ENCODE measurements around the gene S100A12.

S100A12 gene

DNA sequence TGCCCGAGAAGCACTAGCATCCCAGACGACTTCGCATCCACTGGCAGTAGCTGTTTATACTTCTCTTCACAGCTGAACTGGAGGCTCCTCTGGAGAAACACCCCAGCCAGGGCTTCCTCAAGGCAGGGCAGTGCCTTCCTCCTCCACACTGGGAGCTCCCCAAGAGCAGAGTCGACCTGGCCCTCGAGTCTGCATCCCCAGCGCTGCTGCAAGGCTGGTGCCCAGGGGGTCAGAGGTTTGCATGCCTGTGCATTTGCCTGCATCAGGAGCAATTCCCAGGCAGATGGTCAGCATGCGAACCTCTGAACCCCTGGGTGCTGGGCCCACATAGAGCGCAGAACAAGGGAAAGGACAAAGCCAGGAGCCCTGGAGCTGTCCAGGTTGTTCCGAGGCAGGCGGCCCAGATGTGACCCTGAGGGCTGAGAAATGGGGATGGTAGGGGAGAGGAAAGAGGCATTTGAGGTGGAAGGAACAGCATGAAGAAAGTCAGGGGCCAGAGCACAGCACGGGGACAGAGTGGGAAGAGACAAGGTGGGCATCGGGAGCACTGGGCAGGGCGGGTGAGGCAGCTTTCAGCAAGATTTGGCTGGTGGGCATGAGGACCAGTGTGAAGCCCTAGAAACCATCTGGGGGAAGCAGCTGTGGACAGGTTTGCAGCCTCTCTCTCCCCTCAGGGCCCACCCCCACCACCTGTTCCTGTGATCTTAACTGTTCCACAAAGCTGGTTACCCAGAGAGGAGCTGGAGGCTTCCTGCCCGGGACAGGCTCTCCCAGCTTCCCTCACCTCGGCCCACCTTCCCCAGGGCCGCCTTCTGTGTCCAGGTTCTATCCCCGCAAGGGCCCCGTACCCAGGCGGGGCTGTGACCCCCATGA, 21.9 kb upstream of the S100A12 start:
- H3K9me3 ChIP-seq = no peaks in the 10 kb centered on the region
- H3K4me1 ChIP-seq = no peaks in the 10 kb centered on the region
- H3K4me3 ChIP-seq (ENCODE audit: low read depth, low read length) = no peak overlapping the region
- TF ChIP-seq, protein P1, sequence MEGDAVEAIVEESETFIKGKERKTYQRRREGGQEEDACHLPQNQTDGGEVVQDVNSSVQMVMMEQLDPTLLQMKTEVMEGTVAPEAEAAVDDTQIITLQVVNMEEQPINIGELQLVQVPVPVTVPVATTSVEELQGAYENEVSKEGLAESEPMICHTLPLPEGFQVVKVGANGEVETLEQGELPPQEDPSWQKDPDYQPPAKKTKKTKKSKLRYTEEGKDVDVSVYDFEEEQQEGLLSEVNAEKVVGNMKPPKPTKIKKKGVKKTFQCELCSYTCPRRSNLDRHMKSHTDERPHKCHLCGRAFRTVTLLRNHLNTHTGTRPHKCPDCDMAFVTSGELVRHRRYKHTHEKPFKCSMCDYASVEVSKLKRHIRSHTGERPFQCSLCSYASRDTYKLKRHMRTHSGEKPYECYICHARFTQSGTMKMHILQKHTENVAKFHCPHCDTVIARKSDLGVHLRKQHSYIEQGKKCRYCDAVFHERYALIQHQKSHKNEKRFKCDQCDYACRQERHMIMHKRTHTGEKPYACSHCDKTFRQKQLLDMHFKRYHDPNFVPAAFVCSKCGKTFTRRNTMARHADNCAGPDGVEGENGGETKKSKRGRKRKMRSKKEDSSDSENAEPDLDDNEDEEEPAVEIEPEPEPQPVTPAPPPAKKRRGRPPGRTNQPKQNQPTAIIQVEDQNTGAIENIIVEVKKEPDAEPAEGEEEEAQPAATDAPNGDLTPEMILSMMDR (IDR thresholded peaks at IDR 0.05; ENCODE audit: low read depth, low read length) = no peak
- no peaks in the 10 kb centered on the region for H3K36me3 ChIP-seq
- DNase-seq = no peak
- H3K27me3 ChIP-seq = peaks cover 36% of the 10 kb centered on the region

DNA sequence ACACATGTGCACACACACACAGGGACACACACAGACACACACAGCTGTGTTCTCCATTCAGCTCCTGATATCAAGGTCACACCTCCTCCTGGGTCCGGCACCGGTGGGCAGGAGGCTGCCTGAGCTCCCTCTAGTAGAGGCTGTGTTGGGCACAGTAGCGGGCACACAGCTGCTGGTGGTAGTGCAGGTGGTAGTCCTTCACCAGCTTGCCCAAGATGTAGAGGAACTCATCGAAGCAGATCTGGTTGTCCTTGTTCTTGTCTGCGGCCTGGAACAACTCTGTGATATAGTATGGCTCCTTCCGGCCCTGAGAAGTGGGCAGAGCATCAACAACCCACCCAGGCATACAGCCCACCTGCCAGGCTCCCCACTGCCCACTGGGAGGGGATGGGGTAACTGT, 21.0 kb upstream of the S100A12 start:
- TF ChIP-seq, protein P1 (IDR thresholded peaks at IDR 0.05; ENCODE audit: low read depth, low read length) = no peak
- Histone ChIP-seq H3K36me3 (no peaks in the 10 kb centered on the region), H3K9me3 (no peaks in the 10 kb centered on the region), H3K4me3 (ENCODE audit: low read depth, low read length) (no peak overlapping the region), H3K27me3 (peaks cover 28% of the 10 kb centered on the region), H3K4me1 (no peaks in the 10 kb centered on the region)
- DNase-seq = no peak

DNA sequence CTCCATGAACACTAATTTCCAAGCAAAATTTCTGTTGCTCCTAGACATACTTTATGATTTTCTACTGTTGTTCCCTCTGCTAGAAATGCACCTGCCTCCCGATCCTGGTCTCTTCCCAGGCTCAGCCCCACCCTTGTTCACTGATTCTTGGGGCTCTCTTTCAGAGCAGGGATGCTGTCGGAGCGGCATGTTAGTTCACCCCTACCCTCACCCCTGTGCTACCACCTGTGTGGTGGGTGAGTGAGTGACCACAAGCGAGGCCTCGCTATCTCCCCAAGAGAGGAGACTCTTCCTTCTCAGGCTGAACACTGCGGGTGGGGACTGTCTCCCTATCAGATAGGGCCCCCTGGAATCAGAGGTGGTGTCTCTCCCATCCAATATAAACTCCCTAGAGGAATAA, 20.4 kb upstream of the S100A12 start:
- H3K9me3 ChIP-seq = no peaks in the 10 kb centered on the region
- H3K4me3 ChIP-seq (ENCODE audit: low read depth, low read length) = no peak overlapping the region
- TF ChIP-seq, protein P1 (IDR thresholded peaks at IDR 0.05; ENCODE audit: low read depth, low read length) = no peak
- no peaks in the 10 kb centered on the region for H3K4me1 ChIP-seq
- H3K27me3 ChIP-seq = peaks cover 21% of the 10 kb centered on the region
- no peak for DNase-seq
- no peaks in the 10 kb centered on the region for H3K36me3 ChIP-seq

DNA sequence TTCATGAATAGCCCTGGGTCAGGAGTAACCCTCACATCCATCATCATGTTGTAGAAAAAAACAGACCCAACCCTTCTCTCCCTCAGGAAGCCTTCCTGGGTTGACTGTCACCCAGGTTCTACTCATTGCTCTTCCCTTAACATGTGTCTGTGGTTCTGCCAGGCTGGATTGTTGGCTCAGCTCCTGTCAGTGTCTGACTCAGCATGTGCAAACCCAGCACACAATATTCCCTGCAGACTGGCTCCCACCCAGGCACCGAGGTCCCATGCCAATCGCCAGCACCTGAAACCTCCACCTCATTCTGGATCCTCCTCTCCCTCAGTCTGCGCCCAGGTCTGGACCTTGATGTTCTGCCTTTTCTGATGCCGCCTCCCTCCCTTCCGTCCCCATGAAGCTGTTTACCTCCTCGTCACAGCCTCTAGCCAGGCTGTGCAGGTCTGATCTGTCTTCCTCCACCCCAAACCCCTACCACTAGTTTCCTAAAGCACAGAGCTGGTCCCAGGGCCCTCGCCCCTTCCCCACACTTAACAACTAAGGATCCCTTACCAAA, 19.8 kb upstream of the S100A12 start:
- no peak overlapping the region for H3K4me3 ChIP-seq (ENCODE audit: low read depth, low read length)
- peaks cover 20% of the 10 kb centered on the region for H3K27me3 ChIP-seq
- DNase-seq = no peak
- TF ChIP-seq, protein P1 (IDR thresholded peaks at IDR 0.05; ENCODE audit: low read depth, low read length) = no peak
- no peaks in the 10 kb centered on the region for H3K9me3 ChIP-seq
- no peaks in the 10 kb centered on the region for H3K4me1 ChIP-seq
- H3K36me3 ChIP-seq = no peaks in the 10 kb centered on the region

DNA sequence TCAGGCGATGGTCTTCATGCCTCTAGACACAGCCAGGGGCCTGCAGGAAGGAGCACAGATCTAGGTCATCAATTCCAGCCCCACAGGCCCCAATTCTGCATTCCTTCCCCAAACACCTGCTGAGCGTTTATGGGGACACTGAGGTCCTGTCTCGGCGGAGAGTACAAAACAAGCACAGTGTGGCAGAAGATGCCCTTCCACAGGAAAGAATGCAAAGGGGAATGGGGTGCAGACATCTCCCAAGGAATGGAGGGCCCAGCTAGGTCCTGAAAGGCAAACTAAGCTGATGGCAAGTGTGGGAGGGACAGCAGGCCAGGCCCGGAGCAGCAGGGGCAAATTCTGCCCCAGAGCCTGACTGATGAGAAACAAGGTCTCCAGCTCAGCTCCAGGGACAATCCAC, 19.0 kb upstream of the S100A12 start:
- TF ChIP-seq, protein P1 (IDR thresholded peaks at IDR 0.05; ENCODE audit: low read depth, low read length) = no peak
- DNase-seq = no peak
- H3K4me3 ChIP-seq (ENCODE audit: low read depth, low read length) = no peak overlapping the region
- H3K36me3 ChIP-seq = no peaks in the 10 kb centered on the region
- H3K4me1 ChIP-seq = no peaks in the 10 kb centered on the region
- no peaks in the 10 kb centered on the region for H3K9me3 ChIP-seq
- peaks cover 18% of the 10 kb centered on the region for H3K27me3 ChIP-seq

DNA sequence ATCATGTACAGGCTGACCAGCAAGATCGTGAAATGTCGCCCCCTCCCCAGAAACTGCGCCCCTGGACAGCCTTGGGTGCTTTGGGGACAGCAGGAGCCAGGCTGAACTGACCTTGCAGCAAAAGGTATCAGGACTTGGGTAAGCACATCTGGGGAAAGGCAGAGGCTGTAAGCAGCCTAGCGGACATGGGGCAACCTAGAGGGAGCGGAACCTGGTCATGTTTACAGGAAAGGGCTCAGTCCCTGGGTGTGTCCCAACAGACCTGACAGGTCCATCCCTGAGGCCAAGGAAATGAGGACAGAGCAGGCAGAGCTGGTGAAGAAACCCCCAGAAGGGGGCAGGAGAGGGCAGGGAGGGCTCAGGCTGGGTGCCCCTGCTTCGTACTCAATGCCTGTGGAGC, 18.5 kb upstream of the S100A12 start:
- no peak for DNase-seq
- TF ChIP-seq, protein P1 (IDR thresholded peaks at IDR 0.05; ENCODE audit: low read depth, low read length) = no peak; the same call in 1 of the 2 replicates
- Histone ChIP-seq H3K4me3 (ENCODE audit: low read depth, low read length) (no peak overlapping the region), H3K4me1 (no peaks in the 10 kb centered on the region), H3K27me3 (peaks cover 16% of the 10 kb centered on the region), H3K36me3 (no peaks in the 10 kb centered on the region), H3K9me3 (no peaks in the 10 kb centered on the region)

Data from BE2C (cell line).